ENCODE results near the gene KRT7.

The KRT7 gene

DNA sequence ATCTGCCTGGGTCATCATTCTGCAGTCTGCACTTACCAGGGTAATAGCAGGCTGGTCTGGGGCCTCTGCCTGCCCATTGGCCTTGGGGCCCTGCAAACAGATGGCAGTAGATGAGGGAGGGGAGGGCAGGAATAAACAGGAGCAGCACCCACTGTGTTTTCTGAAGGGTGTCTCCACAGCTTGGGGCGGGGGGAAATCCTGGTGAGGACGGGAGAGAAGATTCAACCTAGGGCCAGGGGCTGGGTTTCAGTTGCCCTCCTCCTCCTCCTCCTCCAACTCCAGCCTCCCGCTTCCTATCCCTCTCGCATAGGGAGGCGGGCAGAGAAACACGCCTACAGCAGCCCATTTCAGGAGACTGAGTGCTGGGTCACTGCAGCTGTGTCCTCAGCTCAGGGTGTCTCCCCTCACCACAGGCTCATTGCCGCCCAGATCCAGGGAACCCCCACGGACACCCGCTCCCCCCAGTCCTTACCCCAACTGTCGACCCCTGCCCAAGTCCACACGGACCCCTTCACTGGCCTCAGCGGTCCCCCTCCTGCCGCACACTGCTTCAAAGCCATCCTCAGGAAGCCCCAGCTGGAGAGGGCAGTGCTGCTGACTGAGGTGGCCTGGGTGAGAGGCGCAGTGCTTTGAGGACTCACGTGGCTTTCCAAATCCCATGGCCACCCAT lies 32.1 kb upstream of the KRT7 start:
- no peaks in the 10 kb centered on the region for H3K27me3 ChIP-seq (ENCODE audit: control insufficient read depth in 1 of 2, insufficient read depth in 2 of 2, low read length in 2 of 2)
- no peak overlapping the region for H3K4me3 ChIP-seq (ENCODE audit: low read depth in 1 of 2, low read length in 2 of 2)
- no peaks in the 10 kb centered on the region for H3K9me3 ChIP-seq (ENCODE audit: low read length)
- no peak overlapping the region for H3K27ac ChIP-seq (ENCODE audit: low read depth, low read length)
- no peak overlapping the region for H3K9ac ChIP-seq (ENCODE audit: low read length)
- H3K4me1 ChIP-seq (ENCODE audit: insufficient read depth, low read length): no peaks in the 10 kb centered on the region
- H3K36me3 ChIP-seq (ENCODE audit: insufficient read depth, low read length): no peaks in the 10 kb centered on the region

DNA sequence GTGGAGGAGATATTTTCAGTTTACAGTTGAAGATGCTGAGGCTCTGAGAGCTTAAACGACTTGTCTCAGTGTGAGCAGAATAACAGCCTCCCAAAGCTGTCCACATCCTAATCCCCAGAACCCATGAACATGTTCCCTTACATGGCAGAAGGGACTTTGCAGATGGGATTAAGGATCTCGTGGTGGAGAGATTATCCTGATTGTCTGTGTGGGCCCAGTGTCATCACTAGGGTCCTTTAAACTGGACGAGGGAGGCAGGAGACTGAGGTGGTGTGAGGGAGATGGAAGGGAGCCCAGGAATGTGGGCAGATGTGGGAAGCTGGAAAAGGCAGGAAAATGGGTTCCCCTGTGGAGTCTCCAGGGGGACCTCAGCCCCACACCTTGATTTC lies 31.6 kb upstream of the KRT7 start:
- no peaks in the 10 kb centered on the region for H3K36me3 ChIP-seq (ENCODE audit: insufficient read depth, low read length)
- no peaks in the 10 kb centered on the region for H3K4me1 ChIP-seq (ENCODE audit: insufficient read depth, low read length)
- H3K9ac ChIP-seq (ENCODE audit: low read length): no peak overlapping the region
- no peak overlapping the region for H3K4me3 ChIP-seq (ENCODE audit: low read depth in 1 of 2, low read length in 2 of 2)
- H3K27me3 ChIP-seq (ENCODE audit: control insufficient read depth in 1 of 2, insufficient read depth in 2 of 2, low read length in 2 of 2): no peaks in the 10 kb centered on the region
- H3K9me3 ChIP-seq (ENCODE audit: low read length): no peaks in the 10 kb centered on the region
- H3K27ac ChIP-seq (ENCODE audit: low read depth, low read length): no peak overlapping the region

DNA sequence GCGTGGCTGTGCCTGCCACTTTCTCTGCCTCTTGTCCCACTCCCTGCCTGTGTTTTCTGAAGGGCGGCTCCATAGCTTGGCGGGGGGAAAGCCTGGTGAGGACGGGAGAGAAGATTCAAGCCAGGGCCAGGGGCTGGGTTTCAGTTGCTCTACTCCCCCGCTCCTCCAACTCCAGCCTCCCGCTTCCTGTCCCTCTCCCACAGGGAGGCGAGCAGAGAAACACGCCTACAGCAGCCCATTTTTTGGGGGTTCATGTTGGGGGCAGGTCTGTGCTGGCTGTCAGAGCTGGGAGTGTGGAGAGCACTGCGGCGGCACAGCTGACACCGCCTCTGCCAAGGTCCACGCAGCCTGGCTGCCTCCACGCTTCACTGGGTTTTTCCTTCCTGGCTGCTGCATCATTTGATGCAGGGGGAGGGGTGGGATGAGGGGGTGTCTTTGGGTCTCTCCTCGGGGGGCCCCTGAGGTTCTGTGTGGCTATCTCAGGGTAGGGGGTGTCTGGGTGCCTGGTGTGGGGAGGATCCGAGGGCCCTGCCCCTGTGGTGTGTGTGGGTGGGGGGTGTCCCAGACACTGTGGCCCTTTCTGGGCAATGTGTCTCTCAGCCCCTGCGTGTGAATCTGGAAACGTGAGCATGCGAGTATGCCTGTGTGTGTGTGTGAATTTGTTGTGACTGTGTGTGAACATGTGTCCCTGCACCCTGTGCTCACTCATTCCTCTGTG lies 30.5 kb upstream of the KRT7 start:
- Histone ChIP-seq H3K9me3 (ENCODE audit: low read length) (no peaks in the 10 kb centered on the region), H3K27ac (ENCODE audit: low read depth, low read length) (no peak overlapping the region), H3K4me1 (ENCODE audit: insufficient read depth, low read length) (no peaks in the 10 kb centered on the region), H3K36me3 (ENCODE audit: insufficient read depth, low read length) (no peaks in the 10 kb centered on the region), H3K27me3 (ENCODE audit: control insufficient read depth in 1 of 2, insufficient read depth in 2 of 2, low read length in 2 of 2) (no peaks in the 10 kb centered on the region), H3K9ac (ENCODE audit: low read length) (no peak overlapping the region), H3K4me3 (ENCODE audit: low read depth in 1 of 2, low read length in 2 of 2) (no peak overlapping the region)

GRCh38 chr12:52203079-52203921 lies 29.7 kb upstream of the KRT7 start:
- Histone ChIP-seq H3K9ac (ENCODE audit: low read length) (no peak overlapping the region), H3K27ac (ENCODE audit: low read depth, low read length) (no peak overlapping the region), H3K4me3 (ENCODE audit: low read depth in 1 of 2, low read length in 2 of 2) (no peak overlapping the region), H3K36me3 (ENCODE audit: insufficient read depth, low read length) (no peaks in the 10 kb centered on the region), H3K4me1 (ENCODE audit: insufficient read depth, low read length) (no peaks in the 10 kb centered on the region), H3K9me3 (ENCODE audit: low read length) (no peaks in the 10 kb centered on the region), H3K27me3 (ENCODE audit: control insufficient read depth in 1 of 2, insufficient read depth in 2 of 2, low read length in 2 of 2) (no peaks in the 10 kb centered on the region)

- H3K36me3 ChIP-seq (ENCODE audit: insufficient read depth, low read length): no peaks in the 10 kb centered on the region
- no peaks in the 10 kb centered on the region for H3K27me3 ChIP-seq (ENCODE audit: control insufficient read depth in 1 of 2, insufficient read depth in 2 of 2, low read length in 2 of 2)
- H3K27ac ChIP-seq (ENCODE audit: low read depth, low read length): no peak overlapping the region
- H3K4me1 ChIP-seq (ENCODE audit: insufficient read depth, low read length): no peaks in the 10 kb centered on the region
- no peak overlapping the region for H3K9ac ChIP-seq (ENCODE audit: low read length)
- no peak overlapping the region for H3K4me3 ChIP-seq (ENCODE audit: low read depth in 1 of 2, low read length in 2 of 2)
- H3K9me3 ChIP-seq (ENCODE audit: low read length): no peaks in the 10 kb centered on the region
These were observed 28.7 kb upstream of the KRT7 start for GRCh38 chr12:52204095-52204930.

- Histone ChIP-seq H3K27ac (ENCODE audit: low read depth, low read length) (no peak overlapping the region), H3K36me3 (ENCODE audit: insufficient read depth, low read length) (no peaks in the 10 kb centered on the region), H3K9ac (ENCODE audit: low read length) (no peak overlapping the region), H3K27me3 (ENCODE audit: control insufficient read depth in 1 of 2, insufficient read depth in 2 of 2, low read length in 2 of 2) (no peaks in the 10 kb centered on the region), H3K4me1 (ENCODE audit: insufficient read depth, low read length) (no peaks in the 10 kb centered on the region), H3K9me3 (ENCODE audit: low read length) (no peaks in the 10 kb centered on the region), H3K4me3 (ENCODE audit: low read depth in 1 of 2, low read length in 2 of 2) (no peak overlapping the region)
These were observed 28.0 kb upstream of the KRT7 start for GRCh38 chr12:52204931-52205505.

DNA sequence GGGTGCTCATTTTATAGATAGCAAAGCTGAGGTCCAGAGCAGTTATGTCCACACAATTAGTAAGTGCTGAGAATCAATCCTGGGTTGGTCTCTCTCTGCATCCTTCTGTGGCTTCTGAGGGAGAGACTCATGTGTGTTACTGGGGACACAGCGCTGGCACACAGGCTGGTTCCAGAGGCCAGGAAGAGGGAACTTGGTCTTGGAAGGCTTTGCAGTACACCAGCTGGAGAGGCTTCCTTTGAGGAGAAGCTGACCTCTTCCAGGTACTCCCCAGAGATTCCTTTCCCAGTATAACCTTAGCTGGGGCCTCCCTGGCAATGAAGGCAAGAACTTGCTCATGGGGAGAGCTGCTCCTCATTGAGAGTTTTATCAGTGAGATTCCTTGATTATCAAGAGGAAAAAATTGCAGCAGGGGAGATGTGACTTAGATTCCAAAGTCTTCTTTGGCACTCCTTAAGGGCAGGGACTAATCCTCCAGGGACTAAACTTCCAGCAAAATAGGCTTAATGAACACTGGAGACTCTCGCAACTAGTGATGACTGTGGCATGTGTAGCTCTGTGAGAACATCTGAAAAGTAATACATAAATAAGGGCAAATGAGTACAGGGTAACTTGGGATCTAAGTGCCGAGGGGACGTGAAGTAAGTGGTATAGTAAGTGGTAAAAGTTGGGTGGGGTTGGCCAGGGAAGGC lies 27.3 kb upstream of the KRT7 start:
- Histone ChIP-seq H3K27ac (ENCODE audit: low read depth, low read length) (no peak overlapping the region), H3K9ac (ENCODE audit: low read length) (no peak overlapping the region), H3K27me3 (ENCODE audit: control insufficient read depth in 1 of 2, insufficient read depth in 2 of 2, low read length in 2 of 2) (no peaks in the 10 kb centered on the region), H3K4me1 (ENCODE audit: insufficient read depth, low read length) (no peaks in the 10 kb centered on the region), H3K36me3 (ENCODE audit: insufficient read depth, low read length) (no peaks in the 10 kb centered on the region), H3K9me3 (ENCODE audit: low read length) (no peaks in the 10 kb centered on the region), H3K4me3 (ENCODE audit: low read depth in 1 of 2, low read length in 2 of 2) (no peak overlapping the region)

DNA sequence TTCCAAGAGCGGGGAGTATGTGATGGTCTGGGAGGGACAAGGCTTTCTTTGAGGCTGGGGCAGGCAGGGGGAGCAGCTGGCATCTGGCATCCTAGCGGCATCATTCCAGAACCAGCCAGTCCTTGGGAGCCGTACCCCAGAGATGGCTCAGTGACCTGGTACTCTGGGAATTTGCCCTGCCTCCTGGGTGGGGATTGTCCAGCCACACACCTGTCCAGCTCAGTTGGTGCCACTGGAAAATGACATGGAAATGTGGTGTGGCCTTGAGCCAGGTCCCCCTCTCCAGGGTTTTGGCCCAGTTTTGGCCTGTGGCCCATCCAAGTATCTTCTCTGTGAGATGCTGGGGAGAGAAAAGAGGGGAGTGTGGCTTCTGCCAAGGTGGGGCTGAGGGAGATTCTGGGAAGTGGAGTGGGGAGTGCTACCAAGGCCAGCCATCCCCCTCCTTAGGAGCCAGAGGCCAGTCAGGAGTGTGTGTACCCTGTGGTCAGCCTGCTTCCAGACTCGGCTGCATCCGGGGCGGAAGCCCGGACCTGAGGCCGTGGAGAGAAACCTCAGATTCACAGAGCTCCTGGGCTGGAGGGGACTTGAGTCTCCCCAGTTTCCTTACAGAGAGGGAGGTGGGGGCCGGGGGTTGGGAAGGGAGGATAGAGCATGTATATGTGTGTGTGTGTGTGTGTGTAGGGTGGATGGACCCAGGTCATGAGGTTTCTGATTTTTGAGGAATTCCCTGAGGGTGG lies 26.6 kb upstream of the KRT7 start:
- Histone ChIP-seq H3K27me3 (ENCODE audit: control insufficient read depth in 1 of 2, insufficient read depth in 2 of 2, low read length in 2 of 2) (no peaks in the 10 kb centered on the region), H3K27ac (ENCODE audit: low read depth, low read length) (no peak overlapping the region), H3K4me1 (ENCODE audit: insufficient read depth, low read length) (no peaks in the 10 kb centered on the region), H3K9ac (ENCODE audit: low read length) (no peak overlapping the region), H3K36me3 (ENCODE audit: insufficient read depth, low read length) (no peaks in the 10 kb centered on the region), H3K9me3 (ENCODE audit: low read length) (no peaks in the 10 kb centered on the region), H3K4me3 (ENCODE audit: low read depth in 1 of 2, low read length in 2 of 2) (no peak overlapping the region)

DNA sequence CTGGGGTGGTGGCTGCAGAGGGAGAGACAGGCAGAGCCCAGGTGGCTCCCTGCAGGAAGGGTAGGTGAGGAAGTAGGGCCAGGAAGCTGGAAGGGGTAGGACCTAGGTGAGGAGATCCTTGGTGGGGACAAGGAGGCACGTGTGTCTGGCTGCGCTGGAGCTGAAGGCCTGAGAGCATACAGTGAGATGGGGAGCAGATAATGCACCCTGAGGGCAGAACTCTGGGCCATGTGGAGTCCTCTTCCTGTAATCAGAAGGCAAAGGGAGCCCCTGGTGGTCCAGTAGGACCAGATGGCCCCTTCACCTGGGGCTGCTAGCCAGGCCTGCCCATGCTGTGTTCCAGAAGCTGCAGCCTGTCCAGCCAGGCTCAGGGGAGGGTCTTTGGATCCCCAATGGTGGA lies 25.9 kb upstream of the KRT7 start:
- Histone ChIP-seq H3K4me1 (ENCODE audit: insufficient read depth, low read length) (no peaks in the 10 kb centered on the region), H3K27ac (ENCODE audit: low read depth, low read length) (no peak overlapping the region)

DNA sequence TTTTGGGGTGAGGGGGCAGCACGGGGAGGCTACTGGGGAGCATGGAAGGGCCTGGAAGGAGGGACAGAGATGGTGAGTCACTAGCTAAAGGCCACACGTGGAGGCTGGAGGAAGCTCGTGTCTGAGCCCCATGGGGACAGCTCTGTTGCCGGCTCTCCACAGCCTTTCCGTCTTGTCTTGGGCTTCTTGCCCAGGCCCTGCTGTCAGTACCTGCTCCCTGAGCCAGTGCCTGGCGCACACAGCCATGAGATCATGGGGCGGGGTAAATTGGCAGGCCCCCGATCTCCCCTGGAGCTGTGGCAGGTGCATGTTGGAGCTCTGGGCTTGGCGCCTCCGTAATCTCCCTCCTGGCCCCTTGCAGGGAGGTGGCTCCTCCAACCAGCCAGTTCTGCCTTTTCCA lies 25.1 kb upstream of the KRT7 start:
- H3K27ac ChIP-seq (ENCODE audit: low read depth, low read length): no peak overlapping the region
- no peaks in the 10 kb centered on the region for H3K27me3 ChIP-seq (ENCODE audit: control insufficient read depth in 1 of 2, insufficient read depth in 2 of 2, low read length in 2 of 2)
- H3K9ac ChIP-seq (ENCODE audit: low read length): no peak overlapping the region
- no peaks in the 10 kb centered on the region for H3K4me1 ChIP-seq (ENCODE audit: insufficient read depth, low read length)
- no peaks in the 10 kb centered on the region for H3K36me3 ChIP-seq (ENCODE audit: insufficient read depth, low read length)
- H3K9me3 ChIP-seq (ENCODE audit: low read length): no peaks in the 10 kb centered on the region
- H3K4me3 ChIP-seq (ENCODE audit: low read depth in 1 of 2, low read length in 2 of 2): no peak overlapping the region

More for the DNA sequence above, 25.9 kb upstream of the KRT7 start:
- Histone ChIP-seq H3K9me3 (ENCODE audit: low read length) (no peaks in the 10 kb centered on the region), H3K9ac (ENCODE audit: low read length) (no peak overlapping the region), H3K4me3 (ENCODE audit: low read depth in 1 of 2, low read length in 2 of 2) (no peak overlapping the region), H3K36me3 (ENCODE audit: insufficient read depth, low read length) (no peaks in the 10 kb centered on the region), H3K27me3 (ENCODE audit: control insufficient read depth in 1 of 2, insufficient read depth in 2 of 2, low read length in 2 of 2) (no peaks in the 10 kb centered on the region)

Data from muscle layer of colon (tissue), 2 donors.